PFSK-1 (cell line): ENCODE data around the gene SHOC1.

Experiments used
- REST ChIP-seq, 2 experiments: IDR thresholded peaks; 2 replicates each; pipeline versions ENCODE4 v1.6.1 to v1.8.0; 2011 to 2012; ENCODE audit warnings: low read depth in 2 of 2, low read length in 2 of 2, control low read depth in 1 of 2, inconsistent platforms in 1 of 2, mild to moderate bottlenecking in 1 of 2, moderate library complexity in 1 of 2; ENCODE audit not compliant: insufficient read depth in 1 of 2
- TAF1 ChIP-seq: IDR thresholded peaks from 2 replicates; pipeline ENCODE4 v1.6.1; 2012; ENCODE audit warnings: low read length, control low read depth, borderline replicate concordance; ENCODE audit not compliant: insufficient read depth

- no peak for TF ChIP-seq TAF1
- no peak for TF ChIP-seq REST (IDR thresholded peaks at IDR 0.05; ENCODE audit: insufficient read depth in 1 of 2, low read depth in 2 of 2, low read length in 2 of 2)
Observed at GRCh38 chr9:111805830-111806241, 11.1 kb upstream of the SHOC1 start.
